H9 (cell line): ENCODE measurements around the gene TRIO. TPM values are rescaled to one million over a fixed set of nuclear protein-coding genes. Genes with fewer than 3 reads are reported as not detected.

Experiments
- DNase-seq: peaks from one replicate; pipeline ENCODE4 v3.0.0-alpha.2; 2017
- H2AFZ ChIP-seq: one replicate; pipeline ENCODE4 v1.6.1; 2013; ENCODE audit warnings: mild to moderate bottlenecking, low read length, control low read depth, moderate library complexity
- H2AK5ac ChIP-seq: 2 replicates; pipeline ENCODE4 v1.6.1; 2013; ENCODE audit warnings: low read length, control low read depth, mixed read lengths; ENCODE audit not compliant: insufficient read length
- H2BK120ac ChIP-seq: one replicate; pipeline ENCODE4 v1.6.1; 2013; ENCODE audit warnings: low read depth, mild to moderate bottlenecking, low read length, control low read depth, inconsistent platforms; ENCODE audit not compliant: poor library complexity, severe bottlenecking
- H2BK12ac ChIP-seq: 2 replicates; pipeline ENCODE4 v1.6.1; 2013; ENCODE audit warnings: low read length, control low read depth, mixed read lengths, low read depth; ENCODE audit not compliant: insufficient read length
- H2BK15ac ChIP-seq: 2 replicates; pipeline ENCODE4 v1.6.1; 2013; ENCODE audit warnings: low read depth, low read length, control low read depth
- H2BK20ac ChIP-seq: one replicate; pipeline ENCODE4 v1.6.1; 2013; ENCODE audit warnings: low read depth, mild to moderate bottlenecking, low read length, control low read depth, inconsistent platforms; ENCODE audit not compliant: poor library complexity, severe bottlenecking
- H2BK5ac ChIP-seq: 2 replicates; pipeline ENCODE4 v1.6.1; 2013; ENCODE audit warnings: low read length, control low read depth, mixed read lengths; ENCODE audit not compliant: insufficient read length
- H3K14ac ChIP-seq: 2 replicates; pipeline ENCODE4 v1.6.1; 2013; ENCODE audit warnings: low read length, control low read depth; ENCODE audit not compliant: insufficient read depth
- H3K18ac ChIP-seq: 2 replicates; pipeline ENCODE4 v1.6.1; 2013; ENCODE audit warnings: low read depth, mild to moderate bottlenecking, mixed read lengths, low read length, control low read depth; ENCODE audit not compliant: insufficient read length
- H3K23ac ChIP-seq: 2 replicates; pipeline ENCODE4 v1.6.1; 2013; ENCODE audit warnings: low read length, control low read depth, mixed read lengths, low read depth; ENCODE audit not compliant: insufficient read length
- H3K23me2 ChIP-seq: 2 replicates; pipeline ENCODE4 v1.6.1; 2013; ENCODE audit warnings: low read depth, mild to moderate bottlenecking, mixed read lengths, low read length, control low read depth; ENCODE audit not compliant: insufficient read length, poor library complexity, severe bottlenecking
- H3K27ac ChIP-seq: 2 replicates; pipeline ENCODE4 v1.5.1; 2013; ENCODE audit warnings: low read length, control low read depth, mixed read lengths, low read depth; ENCODE audit not compliant: insufficient read length
- H3K27me3 ChIP-seq: 2 replicates; pipeline ENCODE4 v1.6.1; 2013; ENCODE audit warnings: low read length, control low read depth, inconsistent platforms; ENCODE audit not compliant: insufficient read depth
- H3K4ac ChIP-seq: 2 replicates; pipeline ENCODE4 v1.6.1; 2013; ENCODE audit warnings: low read depth, mild to moderate bottlenecking, control low read depth, inconsistent platforms, low read length, moderate library complexity
- H3K4me1 ChIP-seq: 2 replicates; pipeline ENCODE4 v1.6.1; 2013; ENCODE audit warnings: low read length, control low read depth, inconsistent platforms; ENCODE audit not compliant: insufficient read depth
- H3K4me2 ChIP-seq: 2 replicates; pipeline ENCODE4 v1.6.1; 2013; ENCODE audit warnings: low read length, control low read depth, mixed read lengths; ENCODE audit not compliant: insufficient read length, insufficient read depth
- H3K56ac ChIP-seq: 2 replicates; pipeline ENCODE4 v1.6.1; 2013; ENCODE audit warnings: low read depth, mild to moderate bottlenecking, mixed read lengths, low read length, control low read depth; ENCODE audit not compliant: insufficient read length
- H3K79me1 ChIP-seq: 2 replicates; pipeline ENCODE4 v1.6.1; 2013; ENCODE audit warnings: low read depth, mild to moderate bottlenecking, moderate library complexity, low read length, control low read depth, inconsistent platforms; ENCODE audit not compliant: insufficient read depth, poor library complexity, severe bottlenecking
- H3K79me2 ChIP-seq: 2 replicates; pipeline ENCODE4 v1.6.1; 2013; ENCODE audit warnings: low read length, control low read depth, inconsistent platforms; ENCODE audit not compliant: insufficient read depth
- H3K9ac ChIP-seq: 2 replicates; pipeline ENCODE4 v1.6.1; 2013; ENCODE audit warnings: low read length, control low read depth, mixed read lengths; ENCODE audit not compliant: insufficient read length; ENCODE audit errors: extremely low read depth
- H3K9me3 ChIP-seq: one replicate; pipeline ENCODE4 v1.6.1; 2013; ENCODE audit warnings: low read depth, low read length, inconsistent platforms; ENCODE audit not compliant: control insufficient read depth
- H3T11ph ChIP-seq: one replicate; pipeline ENCODE4 v1.6.1; 2013; ENCODE audit warnings: mild to moderate bottlenecking, low read length, control low read depth, inconsistent platforms
- H4K20me1 ChIP-seq: one replicate; pipeline ENCODE4 v1.6.1; 2013; ENCODE audit not compliant: control insufficient read depth, insufficient read length, insufficient read depth
- H4K5ac ChIP-seq: 2 replicates; pipeline ENCODE4 v1.6.1; 2013; ENCODE audit warnings: low read depth, mild to moderate bottlenecking, mixed read lengths, low read length, control low read depth; ENCODE audit not compliant: insufficient read length
- H4K8ac ChIP-seq: replicated peaks from 2 replicates; pipeline ENCODE4 v1.6.1; 2013; ENCODE audit warnings: low read length, control low read depth, mixed read lengths, low read depth; ENCODE audit not compliant: insufficient read length
- H4K91ac ChIP-seq: 2 replicates; pipeline ENCODE4 v1.6.1; 2013; ENCODE audit warnings: low read depth, mild to moderate bottlenecking, moderate library complexity, mixed read lengths, low read length, control low read depth; ENCODE audit not compliant: insufficient read length
- H3K27ac Mint-ChIP-seq, 3 experiments: 2 replicates in 2 of 3; 3 replicates in 1 of 3; pipeline ENCODE4 v1.8.0; 2020 to 2021; ENCODE audit warnings: mixed read lengths in 3 of 3, mild to moderate bottlenecking in 1 of 3, moderate library complexity in 1 of 3
- H3K27me3 Mint-ChIP-seq: 2 replicates; pipeline ENCODE4 v1.8.0; 2021; ENCODE audit warnings: low read depth, mild to moderate bottlenecking, moderate library complexity, mixed read lengths
- H3K36me3 Mint-ChIP-seq, 3 experiments: 2 replicates in 2 of 3; 3 replicates in 1 of 3; pipeline ENCODE4 v1.8.0; 2020 to 2021; ENCODE audit warnings: low read depth in 3 of 3, mixed read lengths in 3 of 3; ENCODE audit not compliant: insufficient read depth in 1 of 3
- H3K4me1 Mint-ChIP-seq, 2 experiments: 2 replicates each; pipeline ENCODE4 v1.8.0; 2020; ENCODE audit warnings: mixed read lengths in 2 of 2
- H3K4me3 Mint-ChIP-seq, 2 experiments: 2 replicates in 1 of 2; 3 replicates in 1 of 2; pipeline ENCODE4 v1.8.0; 2020 to 2021; ENCODE audit warnings: mild to moderate bottlenecking in 2 of 2, mixed read lengths in 2 of 2, moderate library complexity in 1 of 2
- H3K9me3 Mint-ChIP-seq, 2 experiments: 2 replicates in 1 of 2; 3 replicates in 1 of 2; pipeline ENCODE4 v1.8.0; 2020; ENCODE audit warnings: mild to moderate bottlenecking in 2 of 2, mixed read lengths in 2 of 2, moderate library complexity in 1 of 2
- WGBS: extraction: QIAGEN DNeasy Blood & Tissue Kit; methylation state at CpG from one replicate; pipeline ENCODE4 v1.1.7; 2013; ENCODE audit warnings: missing lambda C conversion rate, low lambda C conversion rate, mixed read lengths; ENCODE audit not compliant: insufficient read length; ENCODE audit errors: extremely low coverage; 5-methylcytosine and 5-hydroxymethylcytosine counted together
- total RNA-seq: library from RNA; stranded (reverse); gene quantifications from 2 replicates; pipeline ENCODE4 v1.2.1, GENCODE V29; 2021
- TF ChIP-seq, protein P1 (sequence below): fragments of 200-600 bp; sonication (generic); conservative IDR thresholded peaks from 3 replicates; pipeline ENCODE4 v1.8.0; 2021; ENCODE audit warnings: antibody characterized with exemption, mild to moderate bottlenecking

TRIO gene
- total RNA-seq, 1 experiment from 2014 or later, result 87.8 TPM

DNA sequence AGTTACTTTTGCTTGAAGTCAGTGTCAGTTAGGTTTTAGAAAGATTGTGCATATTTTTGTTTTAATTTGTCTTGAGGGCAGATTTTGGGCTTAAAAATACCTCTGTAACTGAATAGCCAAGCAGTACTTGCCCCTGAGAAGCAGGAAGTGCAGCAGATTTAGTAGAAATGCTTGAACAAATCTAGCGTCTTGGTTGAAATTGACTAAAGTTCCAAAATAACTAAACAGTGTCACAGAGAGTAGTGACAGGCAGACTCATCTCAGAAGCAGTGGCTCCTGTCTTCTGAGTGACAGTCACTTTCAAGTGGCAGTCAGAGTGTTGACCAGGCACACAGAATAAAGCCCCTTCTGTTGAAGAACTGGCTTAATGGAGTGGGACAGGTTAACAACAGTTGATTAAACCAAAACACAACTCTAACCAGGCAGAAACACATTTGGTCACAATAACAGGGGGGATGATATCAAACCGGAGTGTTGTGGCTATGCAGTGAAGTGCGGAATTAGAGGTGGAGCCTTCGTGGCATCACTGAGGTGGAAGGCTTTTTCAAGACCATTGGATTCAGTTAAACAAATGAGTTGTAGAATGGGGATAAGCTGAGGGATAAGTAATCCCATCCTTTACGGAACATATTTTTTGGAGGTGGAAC is 29.1 kb downstream of the TRIO start:
- no peak overlapping the region for H3K23ac ChIP-seq
- no CpG with 5 or more reads among the region's 5 CpGs for WGBS
- H3K27me3 Mint-ChIP-seq, result no peaks in the 10 kb centered on the region
- H4K8ac ChIP-seq, result no peak overlapping the region
- H3K4me1 Mint-ChIP-seq, result peaks cover 59 to 65% of the 10 kb centered on the region in 2 experiments
- no peak overlapping the region for H2BK15ac ChIP-seq
- H3K18ac ChIP-seq, result no peak overlapping the region
- no peaks in the 10 kb centered on the region for H3K36me3 Mint-ChIP-seq
- no peak overlapping the region for H3T11ph ChIP-seq
- no peak overlapping the region for H3K4ac ChIP-seq
- H2BK5ac ChIP-seq, result no peak overlapping the region
- no peak overlapping the region for H3K14ac ChIP-seq
- H2BK12ac ChIP-seq, result no peak overlapping the region
- H3K27ac Mint-ChIP-seq, result peak overlapping the region in 2 of 3 experiments; percentile 6 to 30; a peak in 2 of 7 replicates
- H3K23me2 ChIP-seq, result no peaks in the 10 kb centered on the region
- no peak overlapping the region for H4K5ac ChIP-seq
- DNase-seq, result no peak
- no peak overlapping the region for H3K4me2 ChIP-seq
- no peak overlapping the region for H2BK120ac ChIP-seq
- no peaks in the 10 kb centered on the region for H3K27me3 ChIP-seq
- H3K56ac ChIP-seq, result no peak overlapping the region
- H3K4me1 ChIP-seq, result peaks cover 13% of the 10 kb centered on the region; the same call in 1 of the 2 replicates
- H3K79me2 ChIP-seq, result peaks cover 46% of the 10 kb centered on the region; the same call in 1 of the 2 replicates
- no peak overlapping the region for H4K91ac ChIP-seq
- no peak overlapping the region for H3K9ac ChIP-seq
- no peak overlapping the region for H3K4me3 Mint-ChIP-seq
- no peak overlapping the region for H2BK20ac ChIP-seq
- H3K27ac ChIP-seq, result no peak overlapping the region
- H2AFZ ChIP-seq, result no peak overlapping the region
- no peaks in the 10 kb centered on the region for H3K9me3 Mint-ChIP-seq
- TF ChIP-seq, protein P1, sequence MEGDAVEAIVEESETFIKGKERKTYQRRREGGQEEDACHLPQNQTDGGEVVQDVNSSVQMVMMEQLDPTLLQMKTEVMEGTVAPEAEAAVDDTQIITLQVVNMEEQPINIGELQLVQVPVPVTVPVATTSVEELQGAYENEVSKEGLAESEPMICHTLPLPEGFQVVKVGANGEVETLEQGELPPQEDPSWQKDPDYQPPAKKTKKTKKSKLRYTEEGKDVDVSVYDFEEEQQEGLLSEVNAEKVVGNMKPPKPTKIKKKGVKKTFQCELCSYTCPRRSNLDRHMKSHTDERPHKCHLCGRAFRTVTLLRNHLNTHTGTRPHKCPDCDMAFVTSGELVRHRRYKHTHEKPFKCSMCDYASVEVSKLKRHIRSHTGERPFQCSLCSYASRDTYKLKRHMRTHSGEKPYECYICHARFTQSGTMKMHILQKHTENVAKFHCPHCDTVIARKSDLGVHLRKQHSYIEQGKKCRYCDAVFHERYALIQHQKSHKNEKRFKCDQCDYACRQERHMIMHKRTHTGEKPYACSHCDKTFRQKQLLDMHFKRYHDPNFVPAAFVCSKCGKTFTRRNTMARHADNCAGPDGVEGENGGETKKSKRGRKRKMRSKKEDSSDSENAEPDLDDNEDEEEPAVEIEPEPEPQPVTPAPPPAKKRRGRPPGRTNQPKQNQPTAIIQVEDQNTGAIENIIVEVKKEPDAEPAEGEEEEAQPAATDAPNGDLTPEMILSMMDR, result no peak
- no peaks in the 10 kb centered on the region for H4K20me1 ChIP-seq
- H3K79me1 ChIP-seq, result peaks cover 12% of the 10 kb centered on the region
- H2AK5ac ChIP-seq, result no peak overlapping the region
- no peaks in the 10 kb centered on the region for H3K9me3 ChIP-seq
